HT-29 (cell line): Measurements from ENCODE around the gene SNF8. TPM values are rescaled to one million over a fixed set of nuclear protein-coding genes. Genes with fewer than 3 reads are reported as not detected.

Source experiments
- DNase-seq: peaks from one replicate; pipeline ENCODE4 v3.0.0-alpha.2; 2015; ENCODE audit warnings: low spot score
- total RNA-seq: library from RNA; depleted of rRNA; stranded (reverse); fragments of >200 nt; shearing (Covaris generic); gene quantifications from 2 replicates; pipeline ENCODE4 v1.2.3, GENCODE V29; 2014

Gene SNF8
- total RNA-seq, 1 experiment from 2014 or later, result 93.9 TPM

- no peak for DNase-seq
These were observed 14.9 kb downstream of the SNF8 start for GRCh38 chr17:48929812-48930165.

GRCh38 chr17:48928876-48929811, 15.5 kb downstream of the SNF8 start:
- no peak for DNase-seq

GRCh38 chr17:48927978-48928745, 16.5 kb downstream of the SNF8 start:
- DNase-seq, result no peak

- DNase-seq, result no peak
These were observed 18.7 kb downstream of the SNF8 start for GRCh38 chr17:48925991-48926342.

- no peak for DNase-seq
These were observed 19.2 kb downstream of the SNF8 start for GRCh38 chr17:48925251-48925990.

- no peak for DNase-seq
These were observed 29.0 kb downstream of the SNF8 start for GRCh38 chr17:48915459-48916282.

- DNase-seq, result no peak
These were observed 32.2 kb downstream of the SNF8 start for GRCh38 chr17:48912476-48912875.

GRCh38 chr17:48910370-48910769, 34.3 kb downstream of the SNF8 start:
- no peak for DNase-seq

- DNase-seq, result no peak
These were observed 34.9 kb downstream of the SNF8 start for GRCh38 chr17:48909783-48910182.

GRCh38 chr17:48908853-48909394, 35.7 kb downstream of the SNF8 start:
- peak; percentile 60 for DNase-seq

GRCh38 chr17:48908047-48908843, 36.4 kb downstream of the SNF8 start, which contains the start of gene UBE2Z:
Gene UBE2Z, plus strand, starts transcription at chr17:48908407. Its CDS starts 97 bp downstream, at chr17:48908504.
- peak; percentile 97 for DNase-seq

- no peak for DNase-seq
These were observed 37.0 kb downstream of the SNF8 start for GRCh38 chr17:48907713-48908046.

GRCh38 chr17:48905987-48906515, 38.6 kb downstream of the SNF8 start:
- DNase-seq, result no peak

- no peak for DNase-seq
These were observed 40.2 kb downstream of the SNF8 start for GRCh38 chr17:48904428-48904827.

GRCh38 chr17:48903401-48903800, 41.2 kb downstream of the SNF8 start:
- DNase-seq, result no peak

GRCh38 chr17:48901241-48901640, 43.4 kb downstream of the SNF8 start:
- no peak for DNase-seq

- no peak for DNase-seq
These were observed 49.8 kb downstream of the SNF8 start for GRCh38 chr17:48894886-48895285.

- DNase-seq, result no peak
These were observed 50.8 kb downstream of the SNF8 start for GRCh38 chr17:48893646-48894508.
